ENCODE measurements around the gene SUSD6. TPM values are rescaled to one million over a fixed set of nuclear protein-coding genes. Genes with fewer than 3 reads are reported as not detected.

Gene SUSD6
- polyA plus RNA-seq, 1 of the 3 experiments (the other 2 are of a cell fraction): 8.5 TPM

GRCh38 chr14:69614592-69614991 lies 3.2 kb downstream of the SUSD6 start:
- Histone ChIP-seq H3K36me3 (replicated peaks in 1 of 2; ENCODE audit: control insufficient read depth in 1 of 2, insufficient read depth in 2 of 2, low read length in 1 of 2) (no peaks in the 10 kb centered on the region), H3K27me3 (ENCODE audit: insufficient read depth) (no peaks in the 10 kb centered on the region), H3K9me2 (no peaks in the 10 kb centered on the region), H2AFZ (ENCODE audit: low read depth) (no peak overlapping the region), H3K4me2 (no peak overlapping the region), H3K9me3 (no peaks in the 10 kb centered on the region), H3K27ac (ENCODE audit: low read depth in 2 of 2, low read length in 1 of 2) (no peak overlapping the region), H3K4me1 (ENCODE audit: control insufficient read depth in 1 of 2, insufficient read depth in 2 of 2, low read depth in 1 of 2, low read length in 1 of 2) (peaks cover 12 to 35% of the 10 kb centered on the region in 2 experiments; a peak in 3 of 4 replicates), H4K20me1 (ENCODE audit: insufficient read depth) (no peaks in the 10 kb centered on the region), H3K79me2 (ENCODE audit: insufficient read depth) (peaks cover 61% of the 10 kb centered on the region), H3K4me3 (ENCODE audit: low read depth in 2 of 2, low read length in 1 of 2) (no peak overlapping the region), H3K9ac (no peak overlapping the region), H3F3A (replicated peaks; ENCODE audit: insufficient read depth) (peaks cover 11% of the 10 kb centered on the region)
- no peak for TF ChIP-seq SMC3 (IDR thresholded peaks at IDR 0.05; ENCODE audit: low read depth, low read length)
- TF ChIP-seq RAD21 (IDR thresholded peaks at IDR 0.05; ENCODE audit: low read length): no peak
- TF ChIP-seq PBX3 (IDR thresholded peaks at IDR 0.05): no peak
- TF ChIP-seq CTCF (IDR thresholded peaks at IDR 0.05): no peak
- no peak for TF ChIP-seq MEF2A (IDR thresholded peaks at IDR 0.05; ENCODE audit: borderline replicate concordance, low read depth)
- no peak for TF ChIP-seq EP300 (IDR thresholded peaks at IDR 0.05; ENCODE audit: borderline replicate concordance in 1 of 2, low read depth in 1 of 2, low read length in 1 of 2)
- no peak for TF ChIP-seq CHD2 (IDR thresholded peaks at IDR 0.05; ENCODE audit: low read length, partially characterized antibody)
- TF ChIP-seq SIN3A (IDR thresholded peaks at IDR 0.05; ENCODE audit: borderline replicate concordance, low read depth, low read length): no peak
- no peak for TF ChIP-seq NRF1 (IDR thresholded peaks at IDR 0.05; ENCODE audit: low read depth, low read length)
- no peak for TF ChIP-seq ZBTB33 (IDR thresholded peaks at IDR 0.05; ENCODE audit: borderline replicate concordance, low read depth)
- TF ChIP-seq POLR2AphosphoS5 (IDR thresholded peaks at IDR 0.05; ENCODE audit: low read depth, low read length): no peak
- TF ChIP-seq FOXJ3 (CRISPR knock-in tag; IDR thresholded peaks at IDR 0.05): no peak
- TF ChIP-seq GABPA (IDR thresholded peaks at IDR 0.05; ENCODE audit: low read depth): no peak
- TF ChIP-seq GATA2 (CRISPR knock-in tag; IDR thresholded peaks at IDR 0.05): no peak
- DNase-seq: no peak
- ChIA-PET POLR2A (no interaction called here), CTCF (interaction anchor here (1.2 kb wide), 1 partner anchor 30 kb away, joined by 3 read pairs; no protein-coding TSS in a partner anchor)
- 81% methylated on average over 2 of the region's 2 CpGs for WGBS (ENCODE audit: low lambda C conversion rate)
